K562 (cell line): ENCODE results near the gene ZBTB18. TPM values are rescaled to one million over a fixed set of nuclear protein-coding genes. Genes with fewer than 3 reads are reported as not detected.

Source experiments
- AFF1 ChIP-seq, 2 experiments: fragments of 450-650 bp; IDR thresholded peaks; 2 replicates each; pipeline ENCODE4 v1.6.1; 2018; ENCODE audit warnings: mild to moderate bottlenecking in 2 of 2, low read depth in 1 of 2; ENCODE audit not compliant: partially characterized antibody in 2 of 2
- BCLAF1 ChIP-seq, 2 experiments: fragments of 450-650 bp in 1 of 2; IDR thresholded peaks; 2 replicates each; pipeline ENCODE4 v1.6.1; 2011 to 2017; ENCODE audit warnings: low read depth in 2 of 2, antibody characterized with exemption in 1 of 2, borderline replicate concordance in 1 of 2, low read length in 1 of 2, mild to moderate bottlenecking in 1 of 2, mixed read lengths in 1 of 2; ENCODE audit not compliant: control insufficient read depth in 1 of 2
- CBX8 ChIP-seq: fragments of 200-600 bp; sonication (generic); IDR thresholded peaks from 2 replicates; pipeline ENCODE4 v1.6.1; 2012; ENCODE audit warnings: borderline replicate concordance, mixed run types, low read depth, mild to moderate bottlenecking, moderate library complexity, mixed read lengths, low read length, control low read depth, inconsistent platforms; ENCODE audit not compliant: poor library complexity, severe bottlenecking; ENCODE audit errors: extremely low read depth
- CREBBP ChIP-seq: IDR thresholded peaks from one replicate; pipeline ENCODE4 v1.6.1; 2012; ENCODE audit warnings: low read depth, mild to moderate bottlenecking, control low read depth, inconsistent platforms, low read length
- DEAF1 ChIP-seq: fragments of 450-650 bp; formaldehyde crosslinking; IDR thresholded peaks from 2 replicates; pipeline ENCODE4 v1.4.0; 2020; ENCODE audit warnings: mild to moderate bottlenecking, moderate library complexity
- DPF2 ChIP-seq: fragments of 450-650 bp; IDR thresholded peaks from 2 replicates; pipeline ENCODE4 v1.6.1; 2016
- EHMT2 ChIP-seq: fragments of 450-650 bp; IDR thresholded peaks from 2 replicates; pipeline ENCODE4 v1.6.1; 2018; ENCODE audit warnings: antibody characterized with exemption
- FOXA1 ChIP-seq: fragments of 450-650 bp; IDR thresholded peaks from 2 replicates; pipeline ENCODE4 v1.6.1; 2016; ENCODE audit warnings: mild to moderate bottlenecking, borderline replicate concordance
- IFI16 ChIP-seq: fragments of 250-450 bp; sonication (Bioruptor Pico); IDR thresholded peaks from 2 replicates; pipeline ENCODE4 v2.1.2; 2022; ENCODE audit warnings: mild to moderate bottlenecking, inconsistent platforms
- IRF1 ChIP-seq: sonication (generic); formaldehyde crosslinking; IDR thresholded peaks from 2 replicates; pipeline ENCODE4 v1.8.0; 2022; ENCODE audit warnings: missing genetic modification reagents, mild to moderate bottlenecking, borderline replicate concordance
- MAX ChIP-seq: sonication (generic); formaldehyde crosslinking; IDR thresholded peaks from 2 replicates; pipeline ENCODE4 v1.9.0; 2022; ENCODE audit warnings: mild to moderate bottlenecking, missing genetic modification reagents
- NEUROD1 ChIP-seq: fragments of 150-350 bp; IDR thresholded peaks from 2 replicates; pipeline ENCODE4 v1.6.1; 2014; ENCODE audit warnings: borderline replicate concordance, low read length, low read depth; ENCODE audit not compliant: partially characterized antibody
- RNF2 ChIP-seq: sonication (generic); IDR thresholded peaks from 2 replicates; pipeline ENCODE4 v1.6.1; 2016
- TCF3 ChIP-seq: sonication (generic); formaldehyde crosslinking; IDR thresholded peaks from 2 replicates; pipeline ENCODE4 v1.4.0; 2020; ENCODE audit warnings: mild to moderate bottlenecking, missing genetic modification reagents
- ZKSCAN1 ChIP-seq: fragments of 150-350 bp; IDR thresholded peaks from 2 replicates; pipeline ENCODE4 v1.6.1; 2016; ENCODE audit warnings: low read depth, low read length
- ZNF551 ChIP-seq: fragments of 250-450 bp; sonication (Bioruptor Pico); IDR thresholded peaks from 2 replicates; pipeline ENCODE4 v1.5.0; 2021; ENCODE audit warnings: mild to moderate bottlenecking, moderate library complexity
- ZNF830 ChIP-seq: fragments of 250-450 bp; sonication (Bioruptor Pico); IDR thresholded peaks from 2 replicates; pipeline ENCODE4 v1.5.0; 2021; ENCODE audit warnings: mild to moderate bottlenecking
- polyA plus RNA-seq, 8 experiments: library from polyadenylated mRNA; depleted of rRNA in 4 of 8; stranded (reverse) in 5 of 8; unstranded in 3 of 8; fragments of >200 nt; fragmentation: Nextera tagmentation in 2 of 8; fragmentation: Illumina TruSeq in 1 of 8; extraction: Ambion mirVana in 2 of 8; extraction: Trizol in 1 of 8; gene quantifications; 2 replicates each; pipeline versions ENCODE4 v1.2.1 to v1.2.3, GENCODE V29; 2011 to 2014; ENCODE audit warnings: inconsistent platforms in 1 of 8, missing spikeins in 1 of 8
- total RNA-seq, 7 experiments: library from RNA; depleted of rRNA in 6 of 7; stranded (reverse); fragments of >200 nt in 6 of 7; fragmentation: Illumina TruSeq in 2 of 7; extraction: Trizol in 2 of 7; gene quantifications; 2 replicates each; pipeline versions ENCODE4 v1.2.1 to v1.2.3, GENCODE V29; 2011 to 2021; ENCODE audit warnings: low replicate concordance in 1 of 7

The ZBTB18 gene
- total and polyA plus RNA-seq, 9 of the 15 experiments (the other 6 are each of a cell fraction or from before 2014, with no cell fraction given): 0.13 to 2.6 (median 1.6) TPM

- TF ChIP-seq BCLAF1 (IDR thresholded peaks at IDR 0.05; ENCODE audit: borderline replicate concordance in 1 of 2, control insufficient read depth in 1 of 2, low read depth in 2 of 2, low read length in 1 of 2): no peak
- TF ChIP-seq IRF1 (CRISPR knock-in tag): no peak
- peak; percentile 18; the same call in 1 of the 2 replicates for TF ChIP-seq RNF2
- TF ChIP-seq MAX (CRISPR knock-in tag): no peak
- TF ChIP-seq DEAF1 (CRISPR knock-in tag): no peak
- no peak for TF ChIP-seq EHMT2
- no peak for TF ChIP-seq TCF3
- TF ChIP-seq NEUROD1: no peak
- no peak for TF ChIP-seq CREBBP
- no peak for TF ChIP-seq ZNF551 (CRISPR knock-in tag)
- no peak for TF ChIP-seq DPF2
- peak; percentile 91 for TF ChIP-seq CBX8
- TF ChIP-seq ZKSCAN1: no peak
- no peak for TF ChIP-seq ZNF830 (CRISPR knock-in tag)
- no peak for TF ChIP-seq FOXA1
- TF ChIP-seq IFI16: no peak
- no peak for TF ChIP-seq AFF1 (IDR thresholded peaks at IDR 0.05; ENCODE audit: low read depth in 1 of 2, partially characterized antibody in 2 of 2)
These were observed 859 bp upstream of the ZBTB18 start (continued) for GRCh38 chr1:244050014-244050834.
